HG02623 (cell line): ENCODE results near the gene RAP1GAP2.
"Not testable (repeated sequence)": the region's sequence is repeated elsewhere in the genome, so short reads cannot be mapped to it uniquely, and the experiment has no call there.

Experiments
- ATAC-seq: cut with Tn5 transposase; IDR thresholded peaks from one replicate; pipeline ENCODE4 v1.9.1; 2021; ENCODE audit warnings: moderate library complexity; ENCODE audit not compliant: unreplicated experiment

The RAP1GAP2 gene

GRCh38 chr17:3033741-3034577, 237.7 kb downstream of the RAP1GAP2 start:
- ATAC-seq: no peak

- no peak for ATAC-seq
These were observed 238.3 kb downstream of the RAP1GAP2 start for GRCh38 chr17:3034578-3034920.

- no peak for ATAC-seq
These were observed 239.2 kb downstream of the RAP1GAP2 start for GRCh38 chr17:3035256-3035967.

DNA sequence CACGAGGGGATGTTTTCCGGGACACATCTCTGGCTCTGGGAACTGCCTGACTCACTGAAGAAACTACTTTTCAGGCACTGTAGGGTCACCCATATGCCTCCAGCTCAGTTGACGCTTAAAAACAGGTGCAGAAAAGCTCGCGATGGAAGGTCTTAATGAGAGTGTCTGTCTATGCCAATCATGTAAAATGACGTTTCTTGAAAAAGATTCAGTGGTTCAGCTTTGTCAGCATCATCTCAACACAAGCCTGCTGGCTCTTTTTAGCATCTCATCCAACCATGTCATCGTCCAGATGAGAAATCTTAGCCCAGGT, 239.7 kb downstream of the RAP1GAP2 start:
- no peak for ATAC-seq

- no peak for ATAC-seq
These were observed 240.6 kb downstream of the RAP1GAP2 start for GRCh38 chr17:3036800-3037199.

- no peak for ATAC-seq
These were observed 241.0 kb downstream of the RAP1GAP2 start for GRCh38 chr17:3037259-3037658.

GRCh38 chr17:3038941-3039340, 242.7 kb downstream of the RAP1GAP2 start:
- ATAC-seq: no peak

DNA sequence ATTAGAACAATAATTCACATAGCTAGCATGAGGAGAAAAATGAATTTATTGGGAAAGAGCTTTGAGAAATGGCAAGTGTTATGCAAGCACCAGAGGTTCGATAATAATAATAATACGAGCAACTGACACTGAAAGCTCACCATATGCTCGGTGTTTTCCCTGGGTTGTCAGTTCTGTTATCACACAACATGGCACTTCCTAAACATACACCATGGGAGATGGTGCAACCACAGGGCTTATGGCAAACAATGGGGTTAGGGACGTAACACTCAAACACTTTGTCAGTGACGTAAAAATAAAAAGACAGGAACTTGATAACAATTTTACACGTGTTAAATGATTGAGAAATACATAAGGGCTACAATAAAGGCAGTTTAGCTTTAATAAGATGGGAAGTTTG, 243.5 kb downstream of the RAP1GAP2 start:
- ATAC-seq: no peak

GRCh38 chr17:3040882-3041281, 244.6 kb downstream of the RAP1GAP2 start:
- no peak for ATAC-seq

DNA sequence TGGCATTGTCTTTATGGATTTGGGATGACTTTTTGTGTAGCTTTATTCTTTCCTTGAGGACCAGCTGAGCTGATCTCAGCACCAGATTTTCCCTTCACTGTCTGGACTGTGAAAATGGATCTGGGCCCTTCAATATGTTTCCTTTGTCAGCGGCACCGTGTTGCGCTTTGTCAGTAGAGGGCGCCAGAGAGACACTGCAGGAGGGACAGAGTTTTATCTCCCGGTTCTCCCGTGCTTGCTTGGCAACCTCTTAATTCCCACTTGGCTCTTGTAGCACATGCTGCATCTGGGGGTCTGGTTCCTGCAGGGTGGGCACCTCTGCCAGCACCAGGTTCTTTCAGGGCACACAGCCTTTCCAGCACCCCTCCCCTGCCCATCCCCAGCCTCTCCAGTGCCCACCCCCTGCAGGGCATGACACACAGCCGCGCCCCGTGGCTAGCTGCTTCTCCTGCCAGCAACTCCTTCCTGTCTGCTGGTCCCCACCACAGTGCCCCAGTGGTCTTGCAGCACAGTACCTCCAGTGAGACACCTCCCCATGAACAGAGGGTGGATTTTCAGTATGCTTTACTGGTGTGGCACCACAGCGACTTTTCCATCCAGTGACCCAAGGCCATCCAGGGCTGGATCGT, 247.6 kb downstream of the RAP1GAP2 start:
- ATAC-seq: no peak

- ATAC-seq: no peak
These were observed 250.5 kb downstream of the RAP1GAP2 start for GRCh38 chr17:3046753-3047152.

GRCh38 chr17:3048727-3049471, 252.7 kb downstream of the RAP1GAP2 start:
- ATAC-seq: peak; percentile 93

DNA sequence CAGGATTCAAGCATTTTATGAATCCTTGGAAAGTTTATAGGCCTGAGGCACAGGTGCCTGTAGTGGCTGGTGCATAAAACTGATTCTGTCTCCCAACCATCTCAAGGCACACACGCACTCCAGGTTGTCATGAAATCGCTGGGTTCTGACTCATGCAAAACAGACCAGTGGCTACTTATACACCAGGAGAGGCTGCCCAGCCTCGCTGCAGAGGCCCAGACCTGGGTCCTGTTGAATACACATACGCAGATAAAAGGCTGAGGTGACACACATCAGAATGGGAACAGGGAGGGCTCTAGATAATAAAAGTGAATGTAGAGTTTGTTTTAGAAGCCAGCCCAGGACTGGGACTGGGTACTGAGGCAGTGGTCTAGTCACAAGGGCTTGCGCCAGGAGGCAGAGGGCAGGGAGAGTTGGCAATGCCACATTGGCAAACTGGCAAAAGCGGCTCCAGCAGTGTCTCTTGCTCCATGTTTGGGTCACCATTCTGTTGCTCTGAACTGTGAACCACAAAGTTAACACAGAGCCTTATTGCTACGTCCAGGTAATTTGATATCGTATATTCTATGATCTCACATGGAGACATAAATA, 253.6 kb downstream of the RAP1GAP2 start:
- ATAC-seq: no peak

DNA sequence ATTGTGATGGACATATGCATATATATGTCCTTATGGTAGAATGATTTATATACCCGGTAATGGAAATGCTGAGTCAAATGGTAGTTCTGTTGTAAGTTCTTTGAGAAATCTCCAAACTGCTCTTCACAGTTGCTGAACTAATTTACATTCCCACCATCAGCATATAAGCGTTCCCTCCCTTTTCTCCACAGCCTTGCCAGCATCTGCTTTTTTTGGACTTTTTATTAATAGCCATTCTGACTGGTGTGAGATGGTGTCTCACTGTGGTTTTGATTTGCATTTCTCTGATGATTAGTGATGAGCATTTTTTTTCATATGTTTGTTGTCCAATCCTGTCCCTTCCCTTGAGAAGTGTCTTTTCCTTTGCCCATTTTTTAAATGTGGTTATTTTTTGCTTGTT, 258.6 kb downstream of the RAP1GAP2 start:
- ATAC-seq: not testable (repeated sequence)

- not testable (repeated sequence) for ATAC-seq
These were observed 266.7 kb downstream of the RAP1GAP2 start for GRCh38 chr17:3062824-3063377.

- ATAC-seq: not testable (repeated sequence)
These were observed 267.3 kb downstream of the RAP1GAP2 start, which contains the start of gene OR1D5 for GRCh38 chr17:3063507-3063906. OR1D5 (minus strand) TSS chr17:3063607; CDS start chr17:3063607, 0 bp downstream.

GRCh38 chr17:3065192-3065591, 269.0 kb downstream of the RAP1GAP2 start:
- ATAC-seq: not testable (repeated sequence)

- ATAC-seq: not testable (repeated sequence)
These were observed 277.6 kb downstream of the RAP1GAP2 start for GRCh38 chr17:3073850-3074249.
